HG03196 (cell line): Measurements from ENCODE around the gene NAV2.

Source experiments
- ATAC-seq: cut with Tn5 transposase; IDR thresholded peaks from one replicate; pipeline ENCODE4 v1.9.1; 2021; ENCODE audit not compliant: unreplicated experiment

The NAV2 gene

DNA sequence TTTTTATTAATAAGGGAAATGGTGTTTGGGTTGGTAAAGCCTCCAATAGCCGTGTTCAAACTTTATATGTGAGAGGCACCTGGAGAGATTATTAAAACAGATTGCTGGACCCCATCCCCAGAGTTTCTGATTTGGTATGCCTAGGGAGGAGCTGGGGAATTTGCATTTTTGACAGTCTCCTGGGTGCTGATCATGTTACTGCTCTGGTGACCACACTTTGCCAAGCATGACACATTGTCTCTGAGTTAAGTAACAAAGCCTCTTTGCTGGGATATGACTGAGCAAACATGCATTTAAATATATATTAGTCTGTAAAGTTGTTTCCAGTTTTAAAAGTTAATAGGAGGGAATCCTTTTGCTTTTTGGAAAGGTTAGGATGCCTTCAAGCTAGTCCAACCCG lies 140.4 kb downstream of the NAV2 start:
- ATAC-seq = no peak

GRCh38 chr11:19853920-19854319 lies 141.3 kb downstream of the NAV2 start:
- ATAC-seq = no peak

DNA sequence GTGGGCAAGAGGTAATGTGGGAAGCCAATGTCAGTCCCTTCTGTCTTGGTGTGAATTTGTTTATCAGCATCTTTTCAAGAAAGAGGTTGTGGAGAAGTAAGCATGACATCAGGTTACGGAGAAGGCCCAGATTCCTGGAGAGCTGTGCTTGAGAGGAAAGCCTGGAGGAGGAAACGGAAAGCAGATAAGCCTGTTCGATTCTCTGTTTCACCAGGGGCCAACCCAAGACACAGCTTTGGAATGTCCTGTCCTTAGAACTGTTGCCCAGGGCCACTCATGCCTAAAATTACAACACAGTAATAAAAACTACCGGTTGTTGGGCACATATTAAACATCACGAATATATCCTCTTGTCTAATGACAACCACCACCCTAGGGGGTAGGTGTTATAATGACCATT lies 148.5 kb downstream of the NAV2 start:
- ATAC-seq = no peak

GRCh38 chr11:19862091-19862490 lies 149.5 kb downstream of the NAV2 start:
- no peak for ATAC-seq

- no peak for ATAC-seq
Measured at GRCh38 chr11:19864141-19865140, 151.8 kb downstream of the NAV2 start.

GRCh38 chr11:19866037-19866436 lies 153.4 kb downstream of the NAV2 start:
- ATAC-seq = no peak

- ATAC-seq = no peak
Measured at GRCh38 chr11:19866521-19866920, 153.9 kb downstream of the NAV2 start.

- no peak for ATAC-seq
Measured at GRCh38 chr11:19867064-19867463, 154.4 kb downstream of the NAV2 start.

GRCh38 chr11:19868281-19868821 lies 155.7 kb downstream of the NAV2 start:
- ATAC-seq = no peak

DNA sequence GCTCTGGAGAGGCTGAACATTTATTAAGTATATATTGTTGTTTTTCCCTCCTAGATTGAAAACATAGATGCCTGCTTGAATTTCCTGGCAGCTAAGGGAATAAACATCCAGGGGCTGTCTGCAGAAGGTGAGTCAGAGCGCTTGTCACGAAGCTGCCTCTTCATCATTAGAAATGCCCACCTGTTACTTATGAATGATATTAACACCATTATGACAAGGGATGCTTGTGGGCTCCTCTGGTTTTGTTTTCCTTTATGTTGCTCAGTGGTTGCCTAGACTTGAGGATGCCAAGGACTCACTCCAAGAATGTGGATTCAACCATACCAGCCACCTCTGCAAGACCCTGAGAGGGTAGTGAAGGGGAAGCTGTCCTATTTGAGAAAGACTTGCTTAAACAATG lies 156.2 kb downstream of the NAV2 start:
- no peak for ATAC-seq

DNA sequence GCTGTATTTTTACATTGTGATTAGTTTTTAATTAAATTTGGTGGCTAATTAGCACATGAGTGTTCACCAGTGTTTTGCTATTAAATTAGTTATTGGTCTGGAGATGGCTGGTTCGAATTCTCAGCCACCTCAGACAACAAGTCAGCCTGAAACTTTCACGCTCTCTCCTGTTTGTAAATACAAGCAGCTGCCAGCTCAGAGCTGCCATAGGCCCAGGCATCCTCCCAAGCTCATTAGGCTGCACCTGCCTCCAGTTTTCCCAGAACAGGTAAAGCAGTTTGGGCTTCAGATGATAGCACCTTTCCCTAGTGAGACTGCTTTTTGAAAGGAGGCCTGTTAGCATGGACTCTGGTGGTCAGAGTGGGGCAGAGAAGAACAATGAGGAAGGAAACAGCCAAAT lies 156.8 kb downstream of the NAV2 start:
- ATAC-seq = no peak

- ATAC-seq = no peak
Measured at GRCh38 chr11:19869946-19870589, 157.4 kb downstream of the NAV2 start.

DNA sequence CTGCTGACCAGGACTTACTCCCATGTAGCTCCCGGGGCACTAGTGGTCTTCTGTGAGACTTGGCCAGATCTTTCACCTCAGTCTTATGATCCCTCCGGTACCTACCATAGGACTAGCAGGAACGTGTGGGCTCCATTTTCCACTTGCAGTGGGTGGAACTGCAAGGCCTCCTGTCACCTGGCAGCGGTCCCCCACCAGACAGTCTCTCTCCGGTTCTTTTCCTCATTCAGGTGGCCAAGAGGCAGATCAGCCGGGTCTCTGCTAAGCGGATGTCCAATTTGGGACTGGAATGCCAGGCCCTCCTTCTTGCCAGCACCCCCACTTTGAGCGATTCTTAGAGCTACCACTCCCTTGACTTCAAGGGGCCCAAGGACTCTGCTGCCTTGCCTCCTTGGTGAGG lies 158.9 kb downstream of the NAV2 start:
- ATAC-seq = no peak

DNA sequence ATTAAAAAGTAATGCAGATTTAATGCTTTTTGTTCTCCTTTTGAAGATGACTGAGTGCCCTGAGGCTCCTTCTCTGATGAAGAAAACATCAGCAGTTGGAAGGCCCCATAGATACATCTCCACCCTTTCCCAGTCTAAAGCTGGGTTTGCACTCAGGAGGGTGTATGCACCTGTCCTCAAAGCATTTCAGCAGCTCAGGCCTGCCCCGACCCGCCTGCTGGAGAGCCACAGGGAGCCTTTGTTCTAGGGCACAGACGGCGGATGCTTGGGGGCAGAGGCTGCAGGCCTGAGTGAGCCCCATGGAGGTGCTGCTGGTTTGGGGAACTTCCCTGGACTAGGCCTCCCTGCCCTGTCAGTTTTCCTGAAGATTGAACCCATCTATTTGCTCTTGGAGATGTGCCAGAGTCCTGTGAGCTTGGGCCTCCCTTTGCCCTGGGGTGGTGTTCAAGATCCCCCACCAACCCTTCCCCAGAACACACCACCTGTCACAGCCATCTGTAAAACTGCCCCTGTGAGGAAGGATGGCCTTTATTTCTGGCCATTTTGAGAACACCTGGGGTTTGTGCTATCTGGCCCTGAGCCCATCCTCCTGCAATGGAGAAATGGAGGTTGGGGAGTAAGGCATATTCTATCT lies 160.0 kb downstream of the NAV2 start:
- ATAC-seq = no peak

GRCh38 chr11:19873730-19874129 lies 161.1 kb downstream of the NAV2 start:
- no peak for ATAC-seq

DNA sequence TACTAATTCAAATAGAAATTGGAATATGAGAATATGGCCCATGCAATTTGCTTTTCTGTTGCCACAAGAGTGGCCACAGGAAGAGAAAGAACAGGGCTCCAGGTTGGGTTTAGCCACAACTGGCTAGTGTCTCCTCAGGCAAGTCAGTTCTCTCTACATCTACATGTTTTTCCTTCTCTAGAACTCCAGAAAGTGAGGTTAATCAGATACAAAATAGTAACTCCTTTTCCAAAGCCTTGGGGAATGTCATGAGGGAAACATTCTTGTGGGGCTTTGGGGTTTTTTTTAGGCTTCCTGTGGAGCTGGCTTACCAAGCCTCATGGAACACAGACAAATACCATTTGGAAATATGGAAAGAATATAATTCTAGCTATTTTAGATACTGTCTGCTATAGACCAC lies 161.6 kb downstream of the NAV2 start:
- no peak for ATAC-seq

GRCh38 chr11:19876750-19877149 lies 164.1 kb downstream of the NAV2 start:
- ATAC-seq = no peak

DNA sequence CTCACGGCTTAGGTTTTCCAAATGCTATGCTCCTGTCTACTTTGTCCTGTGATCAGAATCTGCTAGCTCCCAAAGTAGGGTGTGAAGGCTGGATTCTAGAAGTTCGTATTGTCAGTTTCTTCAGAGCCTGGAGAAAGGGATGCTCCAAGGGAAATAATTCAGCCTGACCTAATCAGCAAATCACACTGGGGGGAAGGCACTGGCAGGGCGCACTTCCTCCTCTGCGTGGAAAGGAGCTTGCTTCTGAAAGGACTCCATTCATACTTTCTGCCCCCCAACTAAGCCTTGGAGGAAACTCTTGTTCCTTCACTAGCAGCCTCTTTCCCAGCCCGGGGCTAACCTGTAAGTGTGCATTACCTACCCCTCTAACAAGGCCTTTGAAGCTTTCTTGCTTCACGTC lies 165.9 kb downstream of the NAV2 start:
- no peak for ATAC-seq

DNA sequence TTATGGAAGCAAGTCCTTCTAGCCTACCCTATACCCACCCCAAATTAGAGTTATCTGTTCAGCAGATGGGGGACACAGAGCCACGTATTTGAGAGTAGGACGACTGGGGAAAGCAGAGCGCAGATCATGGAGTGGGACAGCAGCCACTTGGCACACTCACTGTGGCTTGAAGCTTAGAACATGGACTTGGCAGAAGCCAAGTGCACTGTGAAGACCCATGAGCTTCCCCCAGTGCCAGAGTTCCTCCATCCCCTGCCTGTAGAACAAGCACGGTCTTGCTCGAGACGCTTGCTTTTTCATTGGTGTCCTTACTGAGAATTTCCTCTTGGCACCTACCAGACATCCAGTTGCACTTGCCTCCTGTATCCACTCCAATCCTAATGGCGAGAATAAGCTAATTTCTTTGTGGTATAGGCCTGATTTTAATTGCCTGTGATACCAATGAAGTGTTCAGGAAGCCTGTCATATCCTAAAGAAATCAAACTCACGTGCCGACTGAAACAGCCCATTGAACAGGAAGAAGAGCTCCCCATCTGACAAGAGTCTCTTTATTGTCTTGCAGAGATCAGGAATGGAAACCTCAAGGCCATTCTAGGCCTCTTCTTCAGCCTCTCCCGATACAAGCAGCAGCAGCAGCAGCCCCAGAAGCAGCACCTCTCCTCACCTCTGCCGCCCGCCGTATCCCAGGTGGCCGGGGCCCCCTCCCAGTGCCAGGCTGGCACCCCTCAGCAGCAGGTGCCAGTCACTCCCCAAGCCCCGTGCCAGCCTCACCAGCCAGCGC lies 166.9 kb downstream of the NAV2 start:
- ATAC-seq = no peak

GRCh38 chr11:19880088-19880345 lies 167.4 kb downstream of the NAV2 start:
- no peak for ATAC-seq

GRCh38 chr11:19881177-19881576 lies 168.5 kb downstream of the NAV2 start:
- no peak for ATAC-seq
